ENCODE data around the gene LEFTY1.

- TF ChIP-seq, protein P1, sequence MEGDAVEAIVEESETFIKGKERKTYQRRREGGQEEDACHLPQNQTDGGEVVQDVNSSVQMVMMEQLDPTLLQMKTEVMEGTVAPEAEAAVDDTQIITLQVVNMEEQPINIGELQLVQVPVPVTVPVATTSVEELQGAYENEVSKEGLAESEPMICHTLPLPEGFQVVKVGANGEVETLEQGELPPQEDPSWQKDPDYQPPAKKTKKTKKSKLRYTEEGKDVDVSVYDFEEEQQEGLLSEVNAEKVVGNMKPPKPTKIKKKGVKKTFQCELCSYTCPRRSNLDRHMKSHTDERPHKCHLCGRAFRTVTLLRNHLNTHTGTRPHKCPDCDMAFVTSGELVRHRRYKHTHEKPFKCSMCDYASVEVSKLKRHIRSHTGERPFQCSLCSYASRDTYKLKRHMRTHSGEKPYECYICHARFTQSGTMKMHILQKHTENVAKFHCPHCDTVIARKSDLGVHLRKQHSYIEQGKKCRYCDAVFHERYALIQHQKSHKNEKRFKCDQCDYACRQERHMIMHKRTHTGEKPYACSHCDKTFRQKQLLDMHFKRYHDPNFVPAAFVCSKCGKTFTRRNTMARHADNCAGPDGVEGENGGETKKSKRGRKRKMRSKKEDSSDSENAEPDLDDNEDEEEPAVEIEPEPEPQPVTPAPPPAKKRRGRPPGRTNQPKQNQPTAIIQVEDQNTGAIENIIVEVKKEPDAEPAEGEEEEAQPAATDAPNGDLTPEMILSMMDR (IDR thresholded peaks at IDR 0.05): no peak
- TF ChIP-seq POLR2A (IDR thresholded peaks at IDR 0.05): no peak
Measured at GRCh38 chr1:225840223-225840610, 48.7 kb downstream of the LEFTY1 start.

Data from upper lobe of left lung (tissue), 4 donors.